ENCODE data around the gene MPHOSPH8.
"Not testable (repeated sequence)": the region's sequence is repeated elsewhere in the genome, so short reads cannot be mapped to it uniquely, and the experiment has no call there.

MPHOSPH8 gene

GRCh38 chr13:19695829-19696228, 62.4 kb downstream of the MPHOSPH8 start:
- no peaks in the 10 kb centered on the region for H3K9me2 ChIP-seq (replicated peaks; ENCODE audit: control insufficient read depth, low read length)
- no peaks in the 10 kb centered on the region for H4K20me1 ChIP-seq (ENCODE audit: control insufficient read depth, insufficient read depth, low read depth, low read length)
- no peak overlapping the region for H3K4me2 ChIP-seq (ENCODE audit: low read length)
- no peaks in the 10 kb centered on the region for H3K79me2 ChIP-seq (ENCODE audit: control insufficient read depth, low read length)
- H3K27ac ChIP-seq (ENCODE audit: low read depth, low read length): no peak overlapping the region
- peaks cover 13% of the 10 kb centered on the region for H3K36me3 ChIP-seq (ENCODE audit: control insufficient read depth, low read length)
- H3K4me3 ChIP-seq (ENCODE audit: low read length): no peak overlapping the region
- no peak for TF ChIP-seq CTCF (IDR thresholded peaks at IDR 0.05; ENCODE audit: low read depth, low read length, poor library complexity, severe bottlenecking)
- TF ChIP-seq EZH2phosphoT487 (IDR thresholded peaks at IDR 0.05; ENCODE audit: borderline replicate concordance, low read length): no peak
- peaks cover 1% of the 10 kb centered on the region; the same call in 1 of the 2 replicates for H3F3A ChIP-seq (ENCODE audit: control insufficient read depth, insufficient read depth)
- H3K27me3 ChIP-seq (ENCODE audit: control insufficient read depth, low read length): no peaks in the 10 kb centered on the region
- H3K9me3 ChIP-seq (ENCODE audit: control insufficient read depth, insufficient read depth, low read length): no peaks in the 10 kb centered on the region
- H3K4me1 ChIP-seq (ENCODE audit: control insufficient read depth, low read length): no peaks in the 10 kb centered on the region

- H3K27me3 ChIP-seq (ENCODE audit: control insufficient read depth, low read length); H3K9me3 ChIP-seq (ENCODE audit: control insufficient read depth, insufficient read depth, low read length); H3K27ac ChIP-seq (ENCODE audit: low read depth, low read length); H3K4me1 ChIP-seq (ENCODE audit: control insufficient read depth, low read length); H3F3A ChIP-seq (ENCODE audit: control insufficient read depth, insufficient read depth); H3K79me2 ChIP-seq (ENCODE audit: control insufficient read depth, low read length); H4K20me1 ChIP-seq (ENCODE audit: control insufficient read depth, insufficient read depth, low read depth, low read length); H3K4me2 ChIP-seq (ENCODE audit: low read length); H3K9me2 ChIP-seq (replicated peaks; ENCODE audit: control insufficient read depth, low read length); H3K4me3 ChIP-seq (ENCODE audit: low read length): not testable (repeated sequence)
- peaks cover 16% of the 10 kb centered on the region for H3K36me3 ChIP-seq (ENCODE audit: control insufficient read depth, low read length)
Measured at GRCh38 chr13:19700963-19701362, 67.5 kb downstream of the MPHOSPH8 start.

- not testable (repeated sequence) for H3F3A ChIP-seq (ENCODE audit: control insufficient read depth, insufficient read depth); H3K9me3 ChIP-seq (ENCODE audit: control insufficient read depth, insufficient read depth, low read length); H3K4me1 ChIP-seq (ENCODE audit: control insufficient read depth, low read length); H4K20me1 ChIP-seq (ENCODE audit: control insufficient read depth, insufficient read depth, low read depth, low read length); H3K4me2 ChIP-seq (ENCODE audit: low read length); H3K4me3 ChIP-seq (ENCODE audit: low read length); H3K27ac ChIP-seq (ENCODE audit: low read depth, low read length); H3K79me2 ChIP-seq (ENCODE audit: control insufficient read depth, low read length); H3K9me2 ChIP-seq (replicated peaks; ENCODE audit: control insufficient read depth, low read length); H3K27me3 ChIP-seq (ENCODE audit: control insufficient read depth, low read length)
- peaks cover 17% of the 10 kb centered on the region for H3K36me3 ChIP-seq (ENCODE audit: control insufficient read depth, low read length)
Measured at GRCh38 chr13:19701619-19702018, 68.2 kb downstream of the MPHOSPH8 start.

GRCh38 chr13:19704256-19704655, 70.8 kb downstream of the MPHOSPH8 start:
- not testable (repeated sequence) for H3K27me3 ChIP-seq (ENCODE audit: control insufficient read depth, low read length); H3K4me3 ChIP-seq (ENCODE audit: low read length); H3K79me2 ChIP-seq (ENCODE audit: control insufficient read depth, low read length); H3K4me1 ChIP-seq (ENCODE audit: control insufficient read depth, low read length); H3F3A ChIP-seq (ENCODE audit: control insufficient read depth, insufficient read depth); H3K9me2 ChIP-seq (replicated peaks; ENCODE audit: control insufficient read depth, low read length); H3K27ac ChIP-seq (ENCODE audit: low read depth, low read length); H3K4me2 ChIP-seq (ENCODE audit: low read length); H3K9me3 ChIP-seq (ENCODE audit: control insufficient read depth, insufficient read depth, low read length); H4K20me1 ChIP-seq (ENCODE audit: control insufficient read depth, insufficient read depth, low read depth, low read length)
- peaks cover 20% of the 10 kb centered on the region for H3K36me3 ChIP-seq (ENCODE audit: control insufficient read depth, low read length)

GRCh38 chr13:19709039-19709438, 75.6 kb downstream of the MPHOSPH8 start:
- not testable (repeated sequence) for H4K20me1 ChIP-seq (ENCODE audit: control insufficient read depth, insufficient read depth, low read depth, low read length); H3F3A ChIP-seq (ENCODE audit: control insufficient read depth, insufficient read depth); H3K4me1 ChIP-seq (ENCODE audit: control insufficient read depth, low read length); H3K79me2 ChIP-seq (ENCODE audit: control insufficient read depth, low read length); H3K4me2 ChIP-seq (ENCODE audit: low read length); H3K27me3 ChIP-seq (ENCODE audit: control insufficient read depth, low read length); H3K27ac ChIP-seq (ENCODE audit: low read depth, low read length); H3K4me3 ChIP-seq (ENCODE audit: low read length); H3K9me3 ChIP-seq (ENCODE audit: control insufficient read depth, insufficient read depth, low read length); H3K9me2 ChIP-seq (replicated peaks; ENCODE audit: control insufficient read depth, low read length)
- peaks cover 15% of the 10 kb centered on the region for H3K36me3 ChIP-seq (ENCODE audit: control insufficient read depth, low read length)

GRCh38 chr13:19709782-19710181, 76.3 kb downstream of the MPHOSPH8 start:
- not testable (repeated sequence) for H3K4me3 ChIP-seq (ENCODE audit: low read length); H3K27ac ChIP-seq (ENCODE audit: low read depth, low read length); H3F3A ChIP-seq (ENCODE audit: control insufficient read depth, insufficient read depth); H3K4me2 ChIP-seq (ENCODE audit: low read length); H3K9me3 ChIP-seq (ENCODE audit: control insufficient read depth, insufficient read depth, low read length); H3K4me1 ChIP-seq (ENCODE audit: control insufficient read depth, low read length); H3K79me2 ChIP-seq (ENCODE audit: control insufficient read depth, low read length); H4K20me1 ChIP-seq (ENCODE audit: control insufficient read depth, insufficient read depth, low read depth, low read length); H3K9me2 ChIP-seq (replicated peaks; ENCODE audit: control insufficient read depth, low read length); H3K27me3 ChIP-seq (ENCODE audit: control insufficient read depth, low read length)
- peaks cover 20% of the 10 kb centered on the region for H3K36me3 ChIP-seq (ENCODE audit: control insufficient read depth, low read length)

Data from DOHH2 (cell line).